AG04450 (cell line): ENCODE measurements around the gene CLDN20. TPM values are rescaled to one million over a fixed set of nuclear protein-coding genes. Genes with fewer than 3 reads are reported as not detected.

ENCODE experiments used
- CTCF ChIA-PET: fragments of 300-600, 350-600 bp; formaldehyde crosslinking; extraction: SDS; loops from one replicate; lab custom pipeline; 2022; ENCODE audit warnings: antibody characterized with exemption, inconsistent platforms; lab: Charles Lee
- POLR2A ChIA-PET: fragments of 350-600 bp; formaldehyde crosslinking; extraction: SDS; loops from one replicate; lab custom pipeline; 2021; ENCODE audit warnings: antibody characterized with exemption, inconsistent platforms; lab: Yijun Ruan, JAX
- DNase-seq: peaks from one replicate; pipeline ENCODE4 v3.0.0-alpha.2; 2011; ENCODE audit warnings: low read depth, low spot score
- H3K27ac ChIP-seq: one replicate; pipeline ENCODE4 v1.5.1; 2012; ENCODE audit warnings: low read depth, low read length, control low read depth
- H3K27me3 ChIP-seq: one replicate; pipeline ENCODE4 v1.6.0; 2012; ENCODE audit warnings: low read length; ENCODE audit not compliant: control insufficient read depth, insufficient read depth
- H3K4me3 ChIP-seq: 2 replicates; pipeline ENCODE4 v1.5.1; 2011; ENCODE audit warnings: mild to moderate bottlenecking, low read depth, low read length, control low read depth
- H3K9me3 ChIP-seq: 2 replicates; pipeline ENCODE4 v1.5.1; 2012; ENCODE audit warnings: low read length; ENCODE audit not compliant: control insufficient read depth, insufficient read depth
- polyA plus RNA-seq: library from polyadenylated mRNA; depleted of rRNA; stranded (reverse); fragments of >200 nt; gene quantifications from 2 replicates; pipeline ENCODE4 v1.2.3, GENCODE V29; 2011
- TF ChIP-seq, protein P1 (sequence below): IDR thresholded peaks from 2 replicates; pipeline ENCODE4 v1.5.1; 2011; ENCODE audit warnings: low read depth, low read length, control low read depth, inconsistent platforms

Gene CLDN20
- polyA plus RNA-seq, 1 experiment, result not detected

GRCh38 chr6:155260686-155261085, 3.1 kb upstream of the CLDN20 start:
- no peak for DNase-seq
- H3K4me3 ChIP-seq, result no peak overlapping the region
- ChIA-PET CTCF (interaction anchor here (1.3 to 2.9 kb wide), 2 partner anchors 13 to 333 kb away, joined by 3 to 8 read pairs; no protein-coding TSS in a partner anchor), POLR2A (no interaction called here)
- TF ChIP-seq, protein P1, sequence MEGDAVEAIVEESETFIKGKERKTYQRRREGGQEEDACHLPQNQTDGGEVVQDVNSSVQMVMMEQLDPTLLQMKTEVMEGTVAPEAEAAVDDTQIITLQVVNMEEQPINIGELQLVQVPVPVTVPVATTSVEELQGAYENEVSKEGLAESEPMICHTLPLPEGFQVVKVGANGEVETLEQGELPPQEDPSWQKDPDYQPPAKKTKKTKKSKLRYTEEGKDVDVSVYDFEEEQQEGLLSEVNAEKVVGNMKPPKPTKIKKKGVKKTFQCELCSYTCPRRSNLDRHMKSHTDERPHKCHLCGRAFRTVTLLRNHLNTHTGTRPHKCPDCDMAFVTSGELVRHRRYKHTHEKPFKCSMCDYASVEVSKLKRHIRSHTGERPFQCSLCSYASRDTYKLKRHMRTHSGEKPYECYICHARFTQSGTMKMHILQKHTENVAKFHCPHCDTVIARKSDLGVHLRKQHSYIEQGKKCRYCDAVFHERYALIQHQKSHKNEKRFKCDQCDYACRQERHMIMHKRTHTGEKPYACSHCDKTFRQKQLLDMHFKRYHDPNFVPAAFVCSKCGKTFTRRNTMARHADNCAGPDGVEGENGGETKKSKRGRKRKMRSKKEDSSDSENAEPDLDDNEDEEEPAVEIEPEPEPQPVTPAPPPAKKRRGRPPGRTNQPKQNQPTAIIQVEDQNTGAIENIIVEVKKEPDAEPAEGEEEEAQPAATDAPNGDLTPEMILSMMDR, result no peak
- H3K27ac ChIP-seq, result no peak overlapping the region
- H3K27me3 ChIP-seq, result no peaks in the 10 kb centered on the region
- H3K9me3 ChIP-seq, result no peaks in the 10 kb centered on the region; the same call in 1 of the 2 replicates

DNA sequence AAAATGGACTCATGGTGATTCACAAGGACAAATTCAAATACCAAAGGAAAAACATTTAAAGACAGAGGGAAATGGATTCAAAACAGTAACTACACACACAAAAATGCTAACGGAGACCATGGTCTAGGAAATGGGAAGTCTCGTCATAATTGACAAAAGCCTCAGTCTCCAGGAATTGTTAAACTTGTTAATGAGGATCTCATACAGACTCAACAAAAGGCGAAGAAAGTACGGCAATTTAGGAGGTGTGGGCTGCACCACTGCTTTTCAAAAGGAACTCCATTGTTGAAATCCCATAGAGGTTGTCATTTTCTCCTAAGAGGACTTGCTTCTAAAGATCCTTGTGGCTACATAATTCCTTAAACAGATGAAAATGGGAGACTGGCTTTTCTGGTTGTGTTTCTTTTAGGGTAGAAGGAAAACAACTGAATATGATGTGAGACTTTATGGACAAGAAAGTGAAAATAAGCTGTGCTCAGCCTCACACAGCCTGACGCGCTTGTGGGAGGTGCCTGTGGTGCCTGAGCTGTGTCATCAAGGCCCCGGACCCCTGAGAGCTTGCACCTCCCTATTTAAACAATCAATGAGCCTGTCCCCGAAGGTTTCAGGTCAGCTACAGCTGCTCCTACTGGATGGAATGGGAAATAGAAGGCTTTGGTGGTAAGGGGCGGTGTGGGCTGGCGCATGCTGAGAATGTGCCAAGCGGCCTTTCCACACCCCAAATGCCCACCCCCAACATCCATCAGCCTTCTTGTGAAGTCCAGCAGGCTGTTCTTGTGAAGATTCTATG, 2.5 kb upstream of the CLDN20 start:
- Histone ChIP-seq H3K27ac (peak overlapping the region; percentile 21), H3K27me3 (no peaks in the 10 kb centered on the region), H3K9me3 (no peaks in the 10 kb centered on the region; the same call in 1 of the 2 replicates), H3K4me3 (no peak overlapping the region)
- TF ChIP-seq, protein P1, result no peak
- CTCF ChIA-PET, result interaction anchor here (0.9 to 2.9 kb wide), 4 partner anchors 13 to 333 kb away, joined by 3 to 8 read pairs (median 3); no protein-coding TSS in a partner anchor
- POLR2A ChIA-PET, result no interaction called here
- DNase-seq, result no peak

- POLR2A ChIA-PET, result no interaction called here
- CTCF ChIA-PET, result interaction anchor here (1.1 kb wide), 1 partner anchor 38 kb away, joined by 3 read pairs; no protein-coding TSS in a partner anchor
- H3K27me3 ChIP-seq, result no peaks in the 10 kb centered on the region
- no peak overlapping the region for H3K4me3 ChIP-seq
- H3K27ac ChIP-seq, result no peak overlapping the region
- H3K9me3 ChIP-seq, result no peaks in the 10 kb centered on the region; the same call in 1 of the 2 replicates
- TF ChIP-seq, protein P1, result no peak
- DNase-seq, result no peak
Observed at GRCh38 chr6:155262655-155263054, 1.2 kb upstream of the CLDN20 start.

DNA sequence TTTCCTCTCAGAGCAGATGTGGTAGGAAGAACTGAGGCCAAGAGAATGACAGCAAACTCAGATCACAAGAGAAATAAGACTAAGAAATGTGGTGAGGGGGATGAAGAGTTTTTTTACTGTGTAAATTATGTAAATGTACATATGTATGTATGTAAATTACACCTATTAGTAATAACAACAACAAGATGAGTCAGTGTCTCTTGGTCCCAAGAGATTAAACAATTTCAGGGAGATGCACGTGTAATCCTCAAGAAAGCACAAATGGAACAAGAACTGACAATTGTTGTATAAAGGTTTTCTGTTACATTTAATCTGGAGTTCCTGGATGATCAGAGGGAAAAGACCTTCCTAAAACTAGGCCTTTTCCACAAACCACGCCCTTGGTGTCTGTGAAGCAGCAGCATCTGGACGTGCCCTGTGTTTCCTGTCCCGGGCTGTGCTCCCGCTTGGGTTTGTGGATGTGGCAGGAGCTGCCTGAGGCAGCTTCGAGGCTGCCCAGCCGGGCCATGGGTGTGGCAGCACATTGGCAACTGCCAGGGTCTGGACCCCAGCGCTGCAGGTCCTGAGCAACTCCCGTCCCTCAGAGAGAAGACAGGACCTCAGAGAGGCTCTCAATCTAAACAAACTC, 994 bp downstream of the CLDN20 start:
- CTCF ChIA-PET, result no interaction called here
- H3K9me3 ChIP-seq, result no peaks in the 10 kb centered on the region; the same call in 1 of the 2 replicates
- TF ChIP-seq, protein P1, result no peak
- H3K27ac ChIP-seq, result no peak overlapping the region
- no peaks in the 10 kb centered on the region for H3K27me3 ChIP-seq
- no peak for DNase-seq
- H3K4me3 ChIP-seq, result no peak overlapping the region
- POLR2A ChIA-PET, result no interaction called here
